Activated CD4-positive, alpha-beta T cell treated with anti-CD3 and anti-CD28 coated beads, Interleukin-2, Interleukin-6, amounts not matched to agents 100 ng/mL and 50 ng/mL, durations not matched to agents 16 hours and 8 hours (primary cell): ENCODE data around the gene CERT1.
"Not testable (repeated sequence)": the region's sequence is repeated elsewhere in the genome, so short reads cannot be mapped to it uniquely, and the experiment has no call there.

ENCODE experiments used
- DNase-seq: peaks from one replicate; pipeline ENCODE4 v3.0.0-alpha.2; 2020

The CERT1 gene

GRCh38 chr5:75338408-75338807 lies 173.0 kb downstream of the CERT1 start:
- DNase-seq: no peak

GRCh38 chr5:75337366-75338021 lies 173.9 kb downstream of the CERT1 start:
- DNase-seq: peak; percentile 35

GRCh38 chr5:75336615-75337336 lies 174.7 kb downstream of the CERT1 start, which contains the start of gene HMGCR:
Gene HMGCR (plus strand): TSS chr5:75337220. CDS start chr5:75342606, 5,386 bp downstream.
- peak; percentile 99 for DNase-seq

- peak; percentile 43 for DNase-seq
These were observed 175.3 kb downstream of the CERT1 start for GRCh38 chr5:75335952-75336614.

- DNase-seq: no peak
These were observed 175.9 kb downstream of the CERT1 start for GRCh38 chr5:75335486-75335885.

GRCh38 chr5:75334413-75334812 lies 177.0 kb downstream of the CERT1 start:
- DNase-seq: not testable (repeated sequence)

DNA sequence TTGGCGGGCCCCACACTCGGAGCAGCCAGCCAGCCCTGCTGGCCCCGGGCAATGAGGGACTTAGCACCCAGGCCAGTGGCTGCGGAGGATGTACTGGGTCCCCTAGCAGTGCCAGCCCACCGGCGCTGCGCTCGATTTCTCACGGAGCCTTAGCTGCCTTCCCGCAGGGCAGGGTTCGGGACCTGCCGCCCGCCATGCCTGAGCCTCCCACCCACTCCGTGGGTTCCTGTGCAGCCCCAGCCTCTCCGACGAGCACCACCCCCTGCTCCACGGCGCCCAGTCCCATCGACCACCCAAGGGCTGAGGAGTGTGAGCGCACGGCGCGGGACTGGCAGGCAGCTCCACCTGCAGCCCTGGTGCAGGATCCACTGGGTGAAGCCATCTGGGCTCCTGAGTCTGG lies 177.7 kb downstream of the CERT1 start:
- not testable (repeated sequence) for DNase-seq

DNA sequence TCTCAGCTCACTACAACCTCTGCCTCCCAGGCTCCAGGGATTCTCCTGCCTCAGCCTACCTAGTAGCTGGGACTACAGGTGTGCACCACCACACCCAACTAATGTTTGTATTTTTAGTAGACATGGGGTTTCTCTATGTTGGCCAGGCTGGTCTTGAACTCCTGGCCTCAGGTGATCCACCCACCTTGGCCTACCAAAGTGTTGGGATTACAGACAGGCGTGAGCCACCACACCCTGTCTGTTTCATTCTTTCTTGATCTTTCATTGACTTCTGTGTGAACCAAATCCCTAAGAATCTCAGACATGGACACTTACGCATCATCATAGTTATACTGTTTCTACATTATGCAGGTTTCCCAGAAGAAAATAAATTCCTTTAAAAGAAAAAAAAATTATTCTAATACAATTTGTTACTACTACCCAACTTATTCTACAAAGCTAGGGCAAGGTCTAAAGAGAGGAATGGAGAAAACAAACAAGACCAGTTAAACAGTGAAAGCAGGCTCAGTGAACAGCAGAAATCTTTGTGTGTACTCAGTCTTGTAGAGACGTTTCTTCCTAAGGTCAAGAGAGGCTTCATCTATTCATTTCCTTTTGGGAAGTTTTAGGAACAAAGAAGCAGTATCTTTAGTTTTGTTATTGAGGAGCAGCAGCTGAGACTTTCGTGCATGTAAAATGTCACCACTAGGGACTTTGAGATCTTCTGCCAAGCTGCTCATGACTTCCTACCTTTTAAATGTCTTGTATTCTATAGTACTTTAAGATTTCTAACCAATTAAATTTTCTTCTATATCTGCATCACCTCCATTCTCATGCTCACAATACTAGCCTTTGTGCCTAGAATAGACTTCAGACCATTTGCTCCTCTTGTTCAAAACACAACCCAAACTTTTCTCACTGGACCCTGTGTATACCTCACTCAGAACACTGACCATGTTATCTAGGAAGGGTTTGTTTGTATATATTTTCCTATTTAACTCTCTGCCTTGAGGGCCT lies 180.0 kb downstream of the CERT1 start:
- DNase-seq: no peak

GRCh38 chr5:75330404-75330803 lies 181.0 kb downstream of the CERT1 start:
- DNase-seq: no peak
